Stimulated activated CD8-positive, alpha-beta memory T cell treated with anti-CD3 and anti-CD28 coated beads, Interleukin-4, amount 100 ng/mL, for 48 hours (primary cell): ENCODE measurements around the gene TOP2B.

Experiments
- DNase-seq: peaks from one replicate; pipeline ENCODE4 v3.0.0-alpha.2; 2020

The TOP2B gene

GRCh38 chr3:25555695-25556437, 108.8 kb downstream of the TOP2B start:
- DNase-seq = no peak

- no peak for DNase-seq
These were observed 110.3 kb downstream of the TOP2B start for GRCh38 chr3:25554376-25554775.

- DNase-seq = no peak
These were observed 112.5 kb downstream of the TOP2B start for GRCh38 chr3:25552251-25552650.

- no peak for DNase-seq
These were observed 115.9 kb downstream of the TOP2B start for GRCh38 chr3:25548836-25549235.

GRCh38 chr3:25547943-25548674, 116.6 kb downstream of the TOP2B start:
- no peak for DNase-seq
